Hippocampal formation (tissue), 2 donors: ENCODE measurements around the gene GALNTL6.
A peak's percentile ranks its signal among the peaks of the same experiment; 100 is the strongest.
"Not testable (repeated sequence)": the region's sequence is repeated elsewhere in the genome, so short reads cannot be mapped to it uniquely, and the experiment has no call there.

Experiments
- DNase-seq, 2 donors: peaks; one replicate each; lab custom pipeline; 2025; lab: John Stamatoyannopoulos, UW

The GALNTL6 gene

DNA sequence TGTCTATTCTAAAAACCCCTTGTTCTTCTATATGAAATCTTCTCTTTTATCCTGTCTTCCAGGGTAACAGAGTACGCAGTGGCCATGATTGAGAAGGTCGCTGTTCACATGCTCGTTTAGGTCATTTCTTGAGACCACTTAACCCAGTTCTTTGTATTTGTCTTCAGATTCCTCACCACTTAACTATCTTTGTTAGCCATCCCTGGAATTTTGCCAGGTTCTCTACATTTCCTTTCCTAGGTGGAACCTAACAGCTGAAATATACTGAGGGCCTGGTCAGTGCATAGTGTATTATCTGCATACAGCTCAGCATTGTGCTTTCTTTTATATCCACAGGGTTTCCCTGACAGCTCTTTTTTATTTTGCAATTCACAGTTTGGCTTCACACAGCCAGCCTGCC, 1206.5 kb downstream of the GALNTL6 start:
- no peak for DNase-seq

DNA sequence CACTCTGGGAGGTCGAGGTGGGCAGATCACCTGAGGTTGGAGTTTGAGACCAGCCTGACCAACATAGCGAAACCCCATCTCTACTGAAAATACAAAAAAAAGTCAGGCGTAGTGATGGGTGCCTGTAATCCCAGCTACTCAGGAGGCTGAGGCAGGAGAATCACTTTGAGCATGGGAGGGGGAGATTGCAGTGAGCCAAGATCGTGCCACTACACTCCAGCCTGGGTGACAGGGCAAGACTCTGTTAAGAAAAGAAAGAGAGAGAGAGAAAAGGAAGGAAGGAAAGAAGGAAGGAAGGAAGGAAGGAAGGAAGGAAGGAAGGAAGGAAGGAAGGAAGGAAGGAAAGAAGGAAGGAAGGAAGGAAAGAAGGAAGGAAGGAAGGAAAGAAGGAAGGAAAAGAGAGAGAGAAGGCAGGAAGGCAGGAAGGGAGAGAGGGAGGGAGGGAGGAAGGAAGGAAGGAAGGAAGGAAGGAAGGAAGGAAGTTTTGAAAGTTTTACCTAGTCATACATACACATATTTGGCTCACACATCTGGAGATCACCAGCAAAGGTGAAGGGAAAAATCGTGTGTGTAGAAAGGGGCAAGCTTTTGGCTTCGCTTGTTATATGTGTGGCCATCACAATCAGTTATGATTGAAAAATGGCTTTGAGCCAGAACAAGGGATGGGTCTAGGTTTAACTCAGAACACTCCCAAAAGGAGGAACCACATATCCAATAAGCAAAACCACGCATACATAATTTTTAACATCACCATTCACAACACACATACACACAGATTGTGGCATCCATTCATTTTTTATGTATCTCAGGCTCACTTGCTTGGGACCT, 1208.8 kb downstream of the GALNTL6 start:
- not testable (repeated sequence) for DNase-seq

DNA sequence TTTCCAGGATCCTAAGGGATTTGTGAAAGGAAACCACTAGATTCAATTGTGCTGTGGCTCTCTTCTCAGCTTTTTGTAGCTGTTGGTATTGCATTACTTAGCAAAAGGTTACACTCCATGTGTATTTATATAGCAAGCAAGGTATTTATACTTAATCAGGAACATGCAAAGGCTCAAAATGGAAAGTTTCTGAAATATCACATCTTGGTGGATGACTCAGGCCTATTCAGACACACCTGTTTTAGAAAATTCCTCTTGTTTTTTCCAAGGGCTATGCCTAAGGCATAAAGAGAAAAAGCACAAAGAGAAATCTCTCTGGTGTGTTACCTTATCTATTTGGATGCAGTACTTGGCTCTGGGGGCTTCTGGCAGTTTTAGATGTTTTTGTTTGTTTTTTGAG, 1211.0 kb downstream of the GALNTL6 start:
- no peak for DNase-seq

DNA sequence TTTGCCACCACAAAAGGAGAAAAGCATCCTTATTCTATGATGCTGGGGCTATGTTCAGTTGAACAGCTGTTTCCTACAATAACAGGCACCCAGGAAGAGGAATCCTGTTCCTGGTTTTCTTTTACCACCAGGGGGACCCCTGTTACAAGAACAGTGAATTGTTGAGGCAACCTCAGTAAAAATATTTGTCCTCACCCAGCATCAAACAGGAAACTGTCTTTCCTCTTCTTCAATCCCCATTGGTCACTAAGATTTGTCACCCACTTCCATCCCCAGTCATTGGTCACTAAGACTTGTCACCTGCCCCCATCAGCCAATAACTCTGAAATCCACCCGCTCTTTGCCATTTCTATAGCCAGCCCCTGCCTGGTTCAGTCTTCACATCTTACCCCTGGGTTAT, 1211.9 kb downstream of the GALNTL6 start:
- peak; percentile 19 to 72 for DNase-seq

DNA sequence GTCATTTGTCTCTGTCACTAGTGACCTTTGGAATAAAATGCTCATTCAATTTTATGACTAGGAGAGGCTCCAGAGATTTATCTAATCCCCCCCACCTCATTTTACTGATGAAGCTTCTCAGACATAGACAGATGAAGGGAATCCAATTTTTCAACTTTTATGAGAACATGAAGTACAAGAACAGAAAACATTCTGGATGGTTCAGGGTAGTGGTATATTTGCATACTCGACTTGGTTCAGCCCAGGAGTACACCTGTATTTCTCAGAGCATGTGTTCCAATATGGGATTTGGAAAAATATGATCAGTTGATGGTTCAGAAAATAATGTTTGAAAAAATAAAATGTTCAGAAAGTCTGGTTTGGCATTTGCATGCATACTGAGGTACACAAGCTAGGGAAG, 1224.0 kb downstream of the GALNTL6 start:
- no peak for DNase-seq

DNA sequence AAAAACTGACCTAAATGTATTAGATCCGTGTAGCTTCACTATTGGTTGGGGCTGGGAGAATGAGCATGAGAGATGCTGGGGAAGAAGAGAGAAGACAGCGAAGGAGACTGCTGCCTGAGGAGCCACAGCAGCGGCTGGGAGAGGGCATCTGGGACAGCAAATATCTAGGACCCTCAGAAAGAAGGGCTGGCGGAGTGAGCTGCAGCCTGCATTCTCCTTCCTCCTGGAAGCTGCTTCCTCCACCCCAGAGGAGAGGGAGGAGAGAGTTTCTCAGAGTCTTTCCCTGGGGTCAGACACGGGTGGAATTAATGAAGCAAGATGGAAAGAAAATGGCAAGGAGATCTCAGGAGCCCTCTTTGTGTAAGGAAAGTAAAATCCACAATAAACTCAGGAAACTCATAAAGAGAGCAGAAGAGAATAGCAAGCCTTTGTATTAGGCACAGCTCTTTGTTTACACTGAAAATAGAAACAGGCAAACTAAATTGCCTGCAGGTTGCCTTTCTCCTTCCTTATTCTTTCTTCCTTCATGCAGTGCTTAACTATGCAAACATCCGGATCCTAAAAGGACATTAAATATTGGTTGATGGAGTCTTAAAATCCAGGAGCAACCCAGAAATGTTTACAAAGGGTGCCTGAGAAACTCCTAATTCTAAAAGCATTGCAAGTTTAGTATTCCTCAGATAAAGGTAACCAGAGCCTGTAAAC, 1225.1 kb downstream of the GALNTL6 start:
- no peak for DNase-seq

DNA sequence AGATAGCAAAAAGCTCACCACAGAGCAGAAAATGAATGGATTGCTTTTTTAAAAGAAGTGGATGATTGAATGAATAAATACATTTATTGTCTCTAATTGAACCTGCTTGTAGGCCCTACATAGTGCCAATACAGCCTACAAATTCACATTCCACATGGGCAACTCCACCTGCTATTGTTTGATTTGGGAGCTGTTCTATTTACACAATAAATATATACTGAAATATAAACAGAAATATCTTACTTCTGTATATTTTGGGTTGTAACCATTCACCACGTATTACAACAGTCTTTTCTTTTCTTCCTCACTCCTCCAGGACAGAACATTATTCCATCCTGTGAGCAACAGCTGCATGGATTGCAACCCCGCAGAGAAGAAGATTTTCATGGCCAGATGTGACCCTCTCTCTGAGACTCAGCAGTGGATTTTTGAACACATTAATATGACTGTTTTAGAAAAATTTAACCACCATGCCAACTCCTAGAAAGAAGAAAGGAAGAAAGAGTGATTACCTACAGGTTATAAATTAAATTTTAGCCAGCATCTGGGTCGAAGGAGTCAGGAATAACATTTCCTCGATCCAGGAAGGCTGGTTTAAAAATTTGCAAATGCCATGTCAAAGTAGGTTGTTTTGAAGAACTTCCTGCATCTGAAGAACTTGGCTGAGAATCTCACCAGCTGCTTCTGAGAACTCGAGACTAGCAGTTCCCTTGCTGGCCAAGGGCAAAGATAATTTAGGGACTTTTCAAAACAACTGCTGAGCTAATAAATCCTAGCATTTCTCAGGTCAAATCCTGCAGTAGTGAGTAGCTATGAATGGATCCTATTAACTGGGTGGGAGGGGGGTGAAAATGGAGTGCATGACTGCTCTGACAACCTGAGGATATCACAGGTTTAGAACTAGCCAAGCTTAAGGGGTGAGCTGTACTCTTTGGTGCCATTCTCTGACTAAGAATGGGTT, 1226.7 kb downstream of the GALNTL6 start:
- DNase-seq = no peak

DNA sequence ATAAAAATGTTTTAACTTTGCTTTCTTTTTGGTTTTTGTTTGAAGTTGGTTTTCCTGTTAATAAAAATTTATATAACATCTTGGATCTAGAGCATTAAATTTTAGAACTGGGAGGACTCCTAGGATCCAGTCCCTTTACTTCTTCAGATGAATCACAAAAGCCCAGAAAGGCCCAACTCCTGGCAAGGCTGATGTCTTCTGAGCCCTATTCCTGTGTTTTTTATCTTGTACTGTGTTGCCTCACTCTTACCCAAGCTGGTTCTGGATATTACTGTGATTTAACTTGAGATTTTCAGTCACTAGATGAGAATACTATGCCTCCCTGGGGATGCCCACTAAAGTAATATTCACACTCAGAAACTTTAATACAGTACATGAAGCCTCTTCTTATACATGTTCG, 1228.3 kb downstream of the GALNTL6 start:
- no peak for DNase-seq

DNA sequence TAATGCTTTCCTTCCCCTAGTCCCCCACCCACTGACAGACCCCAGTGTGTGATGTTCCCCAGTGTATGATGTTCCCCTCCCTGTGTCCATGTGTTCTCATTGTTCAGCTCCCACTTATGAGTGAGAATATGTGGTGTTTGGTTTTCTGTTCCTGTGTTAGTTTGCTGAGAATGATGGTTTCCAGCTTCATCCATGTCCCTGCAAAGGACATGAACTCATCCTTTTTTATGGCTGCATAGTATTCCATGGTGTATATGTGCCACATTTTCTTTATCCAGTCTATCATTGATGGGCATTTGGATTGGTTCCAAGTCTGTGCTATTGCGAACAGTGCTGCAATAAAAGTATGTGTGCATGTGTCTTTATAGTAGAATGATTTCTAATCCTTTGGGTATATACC, 1228.9 kb downstream of the GALNTL6 start:
- not testable (repeated sequence) for DNase-seq

DNA sequence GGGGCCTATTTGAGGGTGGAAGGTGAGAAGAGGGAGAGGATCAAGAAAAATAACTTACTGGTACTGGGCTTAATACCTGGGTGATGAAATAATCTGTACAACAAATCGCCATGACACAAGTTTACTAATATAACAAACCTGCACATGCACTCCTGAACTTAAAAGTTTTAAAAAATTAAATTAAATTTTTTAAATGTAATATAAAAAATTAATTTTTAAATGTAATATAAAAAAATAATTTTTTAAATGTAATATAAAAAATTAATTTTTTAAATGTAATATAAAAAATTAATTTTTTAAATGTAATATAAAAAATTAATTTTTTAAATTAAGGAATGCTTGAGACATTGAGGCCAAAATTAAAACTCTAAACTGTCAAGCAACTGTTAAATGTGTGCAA, 1231.1 kb downstream of the GALNTL6 start:
- DNase-seq = no peak

DNA sequence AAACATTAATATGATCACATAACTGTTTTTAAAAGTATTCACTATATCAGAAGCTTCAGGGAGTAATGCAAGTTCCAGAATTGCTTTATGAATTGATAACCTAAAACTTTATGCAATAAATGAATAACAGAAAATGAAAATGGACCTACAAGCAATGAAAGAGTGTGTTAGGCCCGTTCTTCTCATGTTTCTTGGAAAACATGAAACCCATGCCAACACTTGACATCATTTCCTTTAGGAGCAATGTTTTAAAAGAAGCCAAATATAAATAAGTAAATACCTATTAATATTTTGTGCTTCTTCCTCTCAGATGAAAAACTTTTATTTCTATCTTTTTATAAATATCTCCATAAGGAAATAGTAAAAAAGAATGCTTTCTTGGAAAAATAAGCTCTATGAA, 1232.4 kb downstream of the GALNTL6 start:
- DNase-seq = no peak

DNA sequence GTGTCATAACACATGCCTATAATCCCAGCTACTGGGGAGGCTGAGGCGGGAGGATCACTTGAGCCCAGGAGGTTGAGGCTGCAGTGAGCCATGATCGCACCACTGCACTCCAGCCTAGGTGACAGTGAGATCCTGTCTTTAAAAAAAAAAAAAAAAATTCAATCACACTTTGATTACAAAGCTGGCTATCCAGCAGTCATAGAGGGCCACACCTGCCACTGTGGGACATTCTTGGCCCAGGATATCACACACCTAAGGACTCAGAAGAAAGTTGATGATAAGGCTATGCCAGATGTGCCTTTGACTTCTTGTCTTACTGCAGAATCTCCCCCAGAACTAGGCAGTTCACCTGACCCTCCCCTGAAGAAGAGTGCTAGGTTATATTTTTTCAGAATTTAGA, 1232.9 kb downstream of the GALNTL6 start:
- no peak for DNase-seq

DNA sequence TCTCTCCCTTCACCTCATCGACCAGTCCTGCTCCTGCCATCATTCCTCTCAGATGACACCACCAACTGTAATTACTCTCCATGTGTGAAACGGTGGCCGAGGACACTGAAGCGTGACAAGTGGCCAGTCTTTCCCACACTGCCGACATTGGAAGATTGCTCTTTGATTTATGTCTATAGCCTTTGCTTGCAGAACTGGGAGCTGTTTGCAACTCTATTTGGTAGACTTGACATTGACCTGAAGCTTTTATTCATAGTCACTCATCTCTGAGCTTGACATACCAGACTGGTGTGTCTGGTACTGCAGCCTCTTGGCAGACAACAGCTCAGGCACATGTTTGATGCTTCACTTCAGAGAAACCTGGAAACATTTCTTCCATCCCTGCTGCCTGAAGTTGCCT, 1233.6 kb downstream of the GALNTL6 start:
- no peak for DNase-seq

DNA sequence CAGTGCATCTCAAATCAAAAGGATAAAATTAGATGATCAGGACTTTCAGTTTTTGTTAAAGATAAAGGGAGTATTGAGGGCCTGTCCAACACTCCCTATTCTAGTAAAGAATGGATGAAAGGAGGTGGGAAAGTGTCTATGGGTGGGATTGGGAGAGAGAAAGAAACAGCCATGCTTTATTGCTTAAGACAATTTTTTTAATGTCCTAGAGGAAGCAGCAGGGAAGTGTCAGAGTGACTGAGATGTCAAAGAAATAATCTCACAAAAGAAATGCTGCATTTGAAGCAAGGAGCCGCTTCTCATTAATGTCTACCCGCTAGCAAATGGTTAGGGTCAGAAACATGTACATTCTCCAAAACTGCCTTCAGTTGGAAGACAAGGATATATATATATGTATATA, 1238.0 kb downstream of the GALNTL6 start:
- DNase-seq = no peak

DNA sequence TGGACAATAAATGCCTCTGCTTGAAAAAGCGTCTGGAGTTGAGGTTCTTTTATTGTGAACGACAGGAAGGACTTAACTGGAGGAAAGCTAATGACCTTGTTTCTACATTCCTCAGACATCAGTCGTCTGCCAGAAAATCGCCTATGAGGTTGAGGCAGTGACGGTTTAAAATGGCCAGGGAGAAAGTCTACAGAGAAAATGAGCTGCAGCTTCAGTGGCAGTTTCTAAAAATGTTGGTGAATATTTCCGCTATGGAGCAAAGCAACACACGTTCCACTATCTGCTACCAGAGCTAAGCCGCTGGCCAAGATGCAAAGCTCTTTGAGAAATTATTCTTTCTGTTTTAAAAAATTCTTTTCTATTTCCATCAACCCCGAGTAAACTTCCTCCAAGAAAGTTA, 1238.5 kb downstream of the GALNTL6 start:
- DNase-seq = no peak

DNA sequence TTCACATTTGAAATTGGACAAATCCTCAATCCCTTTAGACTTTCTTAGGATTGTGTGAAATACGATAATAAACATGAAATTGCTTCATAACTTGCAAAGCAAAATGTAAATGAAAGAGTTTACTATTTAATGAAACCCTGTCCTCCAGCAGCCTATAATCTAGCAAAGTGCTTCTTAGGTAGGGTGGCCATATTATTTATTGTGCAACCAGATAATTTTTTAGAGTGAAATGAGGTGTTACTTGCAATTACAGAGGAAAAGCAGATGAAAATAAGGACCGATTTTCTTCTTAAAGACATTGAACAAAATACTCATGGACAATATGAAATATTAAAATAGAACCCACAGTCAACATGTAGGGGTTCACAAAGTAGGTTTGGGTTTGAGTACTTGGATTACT, 1239.2 kb downstream of the GALNTL6 start:
- no peak for DNase-seq

DNA sequence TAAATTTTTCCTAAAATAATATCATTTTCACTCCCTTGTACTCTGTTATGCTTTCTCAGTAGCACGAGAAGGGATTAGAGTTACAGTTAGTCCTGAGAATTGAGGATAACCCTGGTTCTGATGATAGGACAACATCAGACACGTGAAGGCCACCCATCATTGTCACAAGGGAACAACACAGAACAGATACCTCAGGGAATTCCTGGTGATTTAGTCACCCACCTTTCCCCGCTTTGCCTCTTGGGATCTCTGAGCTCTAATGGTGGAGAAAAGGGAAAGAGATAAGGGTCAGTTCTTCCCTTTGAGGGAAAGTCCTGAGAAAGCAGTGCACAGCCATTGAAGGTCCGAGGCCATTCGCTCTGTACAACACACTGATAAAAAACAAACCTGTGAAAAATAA, 1243.1 kb downstream of the GALNTL6 start:
- DNase-seq = no peak

DNA sequence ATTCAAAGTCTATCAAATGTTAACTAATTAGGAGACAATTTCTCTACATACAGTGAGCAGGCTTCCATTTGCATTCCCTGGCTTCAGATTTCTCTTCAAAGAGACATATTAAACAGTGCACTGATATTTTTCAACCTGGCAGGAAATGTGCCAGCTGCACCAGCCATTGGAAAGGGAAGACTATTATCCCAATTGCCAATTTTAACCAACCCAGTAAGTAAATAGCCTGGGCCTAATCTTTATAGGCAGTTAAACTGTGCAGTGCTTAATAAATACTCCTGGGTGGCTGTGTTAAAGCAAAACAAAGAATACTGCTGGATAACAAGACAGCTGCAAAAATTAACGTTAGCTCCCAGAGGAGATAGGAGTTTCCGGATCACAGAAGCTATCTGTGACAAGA, 1243.5 kb downstream of the GALNTL6 start:
- DNase-seq = no peak

DNA sequence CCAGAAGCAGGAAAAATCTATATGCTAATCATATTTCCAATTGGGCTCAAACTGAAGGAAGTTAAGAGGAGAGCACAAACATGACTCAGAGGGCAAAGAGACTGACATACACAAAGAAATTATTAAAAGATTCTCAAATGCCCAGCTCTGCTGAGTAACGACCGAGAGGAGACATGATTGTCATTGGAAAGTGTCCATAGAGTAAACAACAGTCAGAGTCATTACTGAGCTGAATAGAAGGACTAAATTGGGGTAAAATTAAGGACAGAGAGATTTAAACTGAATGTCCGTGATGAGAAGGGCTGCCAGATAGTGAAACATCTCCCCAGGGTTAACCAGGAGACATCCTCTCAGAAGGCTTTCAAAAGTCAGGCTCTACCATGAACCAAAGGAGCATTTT, 1244.2 kb downstream of the GALNTL6 start:
- DNase-seq = no peak

DNA sequence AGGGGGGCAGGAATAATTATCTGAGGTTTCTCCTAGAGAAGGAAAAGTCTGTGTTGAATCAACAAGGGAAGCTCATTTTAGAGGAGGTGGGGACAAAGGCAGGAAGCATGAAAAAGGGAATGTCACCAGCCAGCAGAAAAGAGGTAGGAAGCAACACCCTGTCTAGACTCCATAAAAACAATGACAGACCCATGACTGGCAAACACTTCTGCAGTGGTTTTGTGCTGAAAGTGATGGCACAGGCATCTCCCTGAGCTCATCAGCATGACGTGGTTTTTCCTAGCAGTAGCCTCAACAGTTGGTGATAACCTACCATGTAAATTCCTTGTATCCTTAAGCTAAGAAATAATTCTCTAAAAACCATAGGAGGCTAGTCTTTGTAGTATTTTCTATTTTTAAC, 1244.7 kb downstream of the GALNTL6 start:
- no peak for DNase-seq

DNA sequence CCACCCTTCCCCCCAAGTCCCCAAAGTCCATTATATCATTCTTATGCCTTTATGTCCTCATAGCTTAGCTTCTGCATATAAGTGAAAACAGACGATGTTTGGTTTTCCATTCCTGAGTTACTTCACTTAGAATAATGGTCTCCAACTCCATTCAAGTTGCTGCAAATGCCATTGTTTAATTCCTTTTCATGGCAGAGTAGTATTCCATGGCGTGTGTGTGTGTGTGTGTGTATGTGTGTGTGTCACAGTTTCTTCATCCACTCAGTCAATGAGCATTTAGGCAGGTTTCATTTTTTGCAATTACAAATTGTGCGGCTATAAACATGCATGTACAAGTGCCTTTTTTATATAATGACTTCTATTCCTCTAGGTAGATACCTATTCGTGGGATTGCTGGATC, 1248.0 kb downstream of the GALNTL6 start:
- no peak for DNase-seq

DNA sequence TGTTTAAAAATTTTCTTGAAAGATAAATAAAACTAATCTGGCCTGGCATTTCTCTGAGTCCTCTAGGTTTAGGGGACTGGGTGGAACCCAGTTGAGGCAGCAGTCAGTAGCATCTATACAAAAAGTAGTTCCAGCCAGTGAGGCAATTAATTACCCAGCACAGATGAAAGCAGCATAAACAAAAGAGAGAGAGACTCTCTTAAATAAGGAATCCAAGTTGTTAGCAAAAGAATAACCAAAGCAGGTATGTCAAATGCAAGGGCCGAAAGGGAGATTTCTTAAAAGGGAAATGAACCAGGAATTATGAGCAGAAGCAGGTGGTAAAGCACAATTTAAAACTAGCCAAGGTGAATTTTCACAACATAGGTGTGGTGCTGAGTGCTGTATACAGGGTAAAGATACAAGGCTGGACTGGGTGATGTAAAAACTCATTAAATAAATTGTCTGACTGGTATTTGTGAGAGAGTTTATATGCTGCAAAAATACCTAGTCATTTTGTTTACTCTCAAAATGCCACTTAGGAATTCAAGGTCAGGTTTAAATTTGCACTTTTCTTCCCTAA, 1260.8 kb downstream of the GALNTL6 start:
- DNase-seq = no peak
